Measurements from ENCODE around the gene TMEM18. TPM values are rescaled to one million over a fixed set of nuclear protein-coding genes. Genes with fewer than 3 reads are reported as not detected.

Gene TMEM18
- total RNA-seq, 1 experiment from 2014 or later = 18.8 TPM

- H3K27me3 ChIP-seq (ENCODE audit: control insufficient read depth, insufficient read depth, low read length) = no peaks in the 10 kb centered on the region
- H3K4me3 ChIP-seq (ENCODE audit: insufficient read depth, low read depth, low read length) = no peak overlapping the region
- no peak for DNase-seq
- peaks cover 6% of the 10 kb centered on the region for H3K36me3 ChIP-seq (replicated peaks; ENCODE audit: control insufficient read depth, insufficient read depth, low read length)
Measured at GRCh38 chr2:672606-672905, 4.7 kb downstream of the TMEM18 start.

GRCh38 chr2:671787-672605 lies 5.2 kb downstream of the TMEM18 start:
- no peaks in the 10 kb centered on the region for H3K27me3 ChIP-seq (ENCODE audit: control insufficient read depth, insufficient read depth, low read length)
- no peak overlapping the region for H3K4me3 ChIP-seq (ENCODE audit: insufficient read depth, low read depth, low read length)
- no peak for DNase-seq
- peaks cover 6% of the 10 kb centered on the region for H3K36me3 ChIP-seq (replicated peaks; ENCODE audit: control insufficient read depth, insufficient read depth, low read length)

- no peak overlapping the region for H3K4me3 ChIP-seq (ENCODE audit: insufficient read depth, low read depth, low read length)
- H3K27me3 ChIP-seq (ENCODE audit: control insufficient read depth, insufficient read depth, low read length) = no peaks in the 10 kb centered on the region
- H3K36me3 ChIP-seq (replicated peaks; ENCODE audit: control insufficient read depth, insufficient read depth, low read length) = peaks cover 9% of the 10 kb centered on the region
- no peak for DNase-seq
Measured at GRCh38 chr2:671072-671471, 6.1 kb downstream of the TMEM18 start.

- Histone ChIP-seq H3K4me3 (ENCODE audit: insufficient read depth, low read depth, low read length) (no peak overlapping the region), H3K27me3 (ENCODE audit: control insufficient read depth, insufficient read depth, low read length) (no peaks in the 10 kb centered on the region), H3K36me3 (replicated peaks; ENCODE audit: control insufficient read depth, insufficient read depth, low read length) (peaks cover 11% of the 10 kb centered on the region)
- DNase-seq = no peak
Measured at GRCh38 chr2:670637-671036, 6.6 kb downstream of the TMEM18 start.

- H3K27me3 ChIP-seq (ENCODE audit: control insufficient read depth, insufficient read depth, low read length) = no peaks in the 10 kb centered on the region
- H3K4me3 ChIP-seq (ENCODE audit: insufficient read depth, low read depth, low read length) = no peak overlapping the region
- no peak for DNase-seq
- H3K36me3 ChIP-seq (replicated peaks; ENCODE audit: control insufficient read depth, insufficient read depth, low read length) = peaks cover 11% of the 10 kb centered on the region
Measured at GRCh38 chr2:669323-669722, 7.9 kb downstream of the TMEM18 start.

GRCh38 chr2:668000-668398 lies 9.2 kb downstream of the TMEM18 start:
- peaks cover 11% of the 10 kb centered on the region for H3K36me3 ChIP-seq (replicated peaks; ENCODE audit: control insufficient read depth, insufficient read depth, low read length)
- H3K4me3 ChIP-seq (ENCODE audit: insufficient read depth, low read depth, low read length) = no peak overlapping the region
- no peaks in the 10 kb centered on the region for H3K27me3 ChIP-seq (ENCODE audit: control insufficient read depth, insufficient read depth, low read length)
- DNase-seq = no peak

GRCh38 chr2:667332-667999 lies 9.7 kb downstream of the TMEM18 start:
- Histone ChIP-seq H3K36me3 (replicated peaks; ENCODE audit: control insufficient read depth, insufficient read depth, low read length) (peaks cover 11% of the 10 kb centered on the region), H3K27me3 (ENCODE audit: control insufficient read depth, insufficient read depth, low read length) (no peaks in the 10 kb centered on the region), H3K4me3 (ENCODE audit: insufficient read depth, low read depth, low read length) (no peak overlapping the region)
- DNase-seq = peak; percentile 75

GRCh38 chr2:666441-666840 lies 10.8 kb downstream of the TMEM18 start:
- Histone ChIP-seq H3K4me3 (ENCODE audit: insufficient read depth, low read depth, low read length) (no peak overlapping the region), H3K36me3 (replicated peaks; ENCODE audit: control insufficient read depth, insufficient read depth, low read length) (peaks cover 11% of the 10 kb centered on the region), H3K27me3 (ENCODE audit: control insufficient read depth, insufficient read depth, low read length) (no peaks in the 10 kb centered on the region)
- DNase-seq = no peak

- no peaks in the 10 kb centered on the region for H3K27me3 ChIP-seq (ENCODE audit: control insufficient read depth, insufficient read depth, low read length)
- no peak for DNase-seq
- H3K4me3 ChIP-seq (ENCODE audit: insufficient read depth, low read depth, low read length) = no peak overlapping the region
- peaks cover 11% of the 10 kb centered on the region for H3K36me3 ChIP-seq (replicated peaks; ENCODE audit: control insufficient read depth, insufficient read depth, low read length)
Measured at GRCh38 chr2:665340-666073, 11.7 kb downstream of the TMEM18 start.

- Histone ChIP-seq H3K4me3 (ENCODE audit: insufficient read depth, low read depth, low read length) (no peak overlapping the region), H3K27me3 (ENCODE audit: control insufficient read depth, insufficient read depth, low read length) (peaks cover 1% of the 10 kb centered on the region; the same call in 1 of the 2 replicates), H3K36me3 (replicated peaks; ENCODE audit: control insufficient read depth, insufficient read depth, low read length) (peaks cover 7% of the 10 kb centered on the region)
- DNase-seq = no peak
Measured at GRCh38 chr2:664063-664462, 13.1 kb downstream of the TMEM18 start.

- H3K36me3 ChIP-seq (replicated peaks; ENCODE audit: control insufficient read depth, insufficient read depth, low read length) = peaks cover 5% of the 10 kb centered on the region
- H3K27me3 ChIP-seq (ENCODE audit: control insufficient read depth, insufficient read depth, low read length) = peaks cover 1% of the 10 kb centered on the region; the same call in 1 of the 2 replicates
- no peak for DNase-seq
- no peak overlapping the region for H3K4me3 ChIP-seq (ENCODE audit: insufficient read depth, low read depth, low read length)
Measured at GRCh38 chr2:663221-663620, 14.0 kb downstream of the TMEM18 start.

GRCh38 chr2:661360-661635 lies 15.9 kb downstream of the TMEM18 start:
- H3K4me3 ChIP-seq (ENCODE audit: insufficient read depth, low read depth, low read length) = no peak overlapping the region
- DNase-seq = no peak
- peaks cover 1% of the 10 kb centered on the region; the same call in 1 of the 2 replicates for H3K27me3 ChIP-seq (ENCODE audit: control insufficient read depth, insufficient read depth, low read length)
- peaks cover 4% of the 10 kb centered on the region for H3K36me3 ChIP-seq (replicated peaks; ENCODE audit: control insufficient read depth, insufficient read depth, low read length)

GRCh38 chr2:660586-661359 lies 16.4 kb downstream of the TMEM18 start:
- no peaks in the 10 kb centered on the region for H3K36me3 ChIP-seq (replicated peaks; ENCODE audit: control insufficient read depth, insufficient read depth, low read length)
- H3K27me3 ChIP-seq (ENCODE audit: control insufficient read depth, insufficient read depth, low read length) = peaks cover 1% of the 10 kb centered on the region; the same call in 1 of the 2 replicates
- peak; percentile 91 for DNase-seq
- no peak overlapping the region for H3K4me3 ChIP-seq (ENCODE audit: insufficient read depth, low read depth, low read length)

GRCh38 chr2:660029-660428 lies 17.2 kb downstream of the TMEM18 start:
- H3K4me3 ChIP-seq (ENCODE audit: insufficient read depth, low read depth, low read length) = no peak overlapping the region
- peaks cover 1% of the 10 kb centered on the region; the same call in 1 of the 2 replicates for H3K27me3 ChIP-seq (ENCODE audit: control insufficient read depth, insufficient read depth, low read length)
- no peak for DNase-seq
- H3K36me3 ChIP-seq (replicated peaks; ENCODE audit: control insufficient read depth, insufficient read depth, low read length) = no peaks in the 10 kb centered on the region
